GF-D8 (cell line): ENCODE measurements around the gene FAM193A.
"Not testable (repeated sequence)": the region's sequence is repeated elsewhere in the genome, so short reads cannot be mapped to it uniquely, and the experiment has no call there.

Experiments
- DNase-seq: peaks from one replicate; lab custom pipeline; 2025; lab: John Stamatoyannopoulos, UW

The FAM193A gene

DNA sequence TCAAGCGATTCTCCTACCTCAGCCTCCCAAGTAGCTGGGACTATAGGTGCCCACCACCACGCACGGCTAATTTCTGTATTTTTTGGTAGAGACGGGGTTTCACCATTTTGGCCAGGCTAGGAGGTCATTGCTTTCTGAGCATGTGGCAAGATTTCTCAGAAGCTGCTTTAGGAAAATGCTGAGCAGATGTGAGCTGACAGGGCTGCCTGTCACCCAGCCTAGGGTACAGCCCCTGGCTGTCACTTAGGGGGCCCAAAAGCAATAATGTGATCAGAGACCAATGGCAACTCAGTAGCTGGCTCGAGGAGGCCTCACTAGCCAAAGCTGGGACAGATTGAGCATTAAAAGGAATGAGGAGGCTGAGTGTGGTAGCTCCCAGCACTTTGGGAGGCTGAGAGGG, 154.9 kb downstream of the FAM193A start:
- no peak for DNase-seq

DNA sequence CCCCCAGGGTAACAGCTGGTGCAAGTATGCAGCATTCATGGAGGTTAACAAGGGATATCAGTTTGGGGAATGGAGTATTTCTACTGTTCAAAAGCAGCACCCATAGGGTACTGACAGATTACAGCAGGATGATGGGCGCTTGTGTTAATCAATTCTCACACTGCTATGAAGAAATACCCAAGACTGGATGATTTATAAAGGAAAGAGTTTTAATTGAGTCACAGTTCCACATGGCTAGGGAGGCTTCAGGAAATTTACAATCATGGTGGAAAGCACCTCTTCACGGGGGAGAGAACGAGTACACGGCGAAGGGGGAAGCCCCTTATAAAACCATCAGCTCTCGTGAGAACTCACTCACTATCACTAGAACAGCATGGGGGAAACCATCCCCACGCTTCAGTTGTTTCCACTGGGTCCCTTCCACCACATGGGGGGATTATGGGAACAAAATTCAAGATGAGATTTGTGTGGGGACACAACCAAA, 155.5 kb downstream of the FAM193A start:
- DNase-seq = no peak

DNA sequence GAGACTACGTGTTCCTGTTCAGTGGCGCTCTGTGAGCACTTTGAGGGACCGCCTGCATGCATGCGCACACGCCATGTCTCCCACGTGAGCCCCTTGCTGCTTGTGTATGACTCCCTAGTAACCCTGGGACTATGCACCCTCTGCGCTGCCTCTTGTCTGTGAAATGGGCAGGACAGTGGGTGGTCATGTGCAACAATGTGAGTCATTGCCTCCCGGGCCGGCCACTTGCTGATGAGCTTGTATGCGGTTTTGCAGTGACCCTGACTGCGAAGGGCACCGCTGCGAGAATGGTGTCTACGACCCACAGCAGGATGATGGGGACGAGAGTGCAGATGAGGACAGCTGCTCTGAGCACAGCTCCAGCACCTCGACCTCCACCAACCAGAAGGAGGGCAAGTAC, 158.2 kb downstream of the FAM193A start:
- no peak for DNase-seq

DNA sequence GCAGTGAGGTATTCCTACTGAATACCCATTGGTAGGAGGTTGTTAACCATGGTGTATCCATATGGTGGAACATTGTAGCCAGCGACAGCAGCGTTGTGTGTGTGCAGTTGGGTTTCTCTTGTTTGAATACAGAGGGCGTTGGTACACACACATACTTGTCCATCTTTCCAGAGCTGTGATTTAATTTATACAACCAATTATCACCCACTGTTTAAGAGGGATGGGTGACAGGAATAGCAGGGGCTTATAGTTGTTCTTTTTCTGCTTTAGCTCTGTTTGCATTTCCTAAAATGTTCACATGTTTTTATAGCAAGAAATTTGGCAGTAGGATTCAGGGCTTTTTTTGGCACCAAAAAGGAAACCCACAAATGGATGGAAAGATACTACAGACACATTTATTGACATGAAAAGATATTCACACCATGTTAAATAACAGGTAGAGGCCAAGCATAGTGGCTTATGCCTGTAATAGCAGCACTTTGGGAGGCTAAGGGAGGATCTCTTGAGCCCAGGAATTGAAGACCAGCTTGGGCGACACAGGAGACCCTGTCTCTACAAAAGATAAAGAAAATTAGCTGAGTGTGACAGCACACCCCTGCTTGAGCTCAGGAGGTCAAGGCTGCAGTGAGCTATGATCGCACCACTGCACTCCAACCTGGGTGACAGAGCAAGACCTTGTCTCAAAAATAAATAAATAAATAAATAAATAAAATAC, 159.1 kb downstream of the FAM193A start:
- no peak for DNase-seq

DNA sequence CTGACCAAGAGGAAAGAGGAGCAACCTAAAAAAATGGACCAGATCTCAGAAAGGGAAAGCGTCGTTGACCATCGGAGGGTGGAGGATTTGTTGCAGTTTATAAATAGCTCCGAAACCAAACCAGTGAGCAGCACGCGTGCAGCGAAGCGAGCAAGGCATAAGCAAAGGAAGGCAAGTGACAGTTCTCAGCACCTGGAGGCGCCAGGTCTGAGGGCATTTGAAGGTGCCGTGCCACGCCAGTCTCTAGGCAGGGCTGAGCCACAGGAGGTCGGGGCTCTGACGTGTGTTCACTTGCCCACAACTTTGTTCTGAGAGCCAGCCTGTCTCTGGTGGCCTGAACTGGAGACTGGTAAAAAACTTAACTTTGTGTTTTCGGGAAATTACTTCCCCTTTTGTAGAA, 160.0 kb downstream of the FAM193A start:
- no peak for DNase-seq

DNA sequence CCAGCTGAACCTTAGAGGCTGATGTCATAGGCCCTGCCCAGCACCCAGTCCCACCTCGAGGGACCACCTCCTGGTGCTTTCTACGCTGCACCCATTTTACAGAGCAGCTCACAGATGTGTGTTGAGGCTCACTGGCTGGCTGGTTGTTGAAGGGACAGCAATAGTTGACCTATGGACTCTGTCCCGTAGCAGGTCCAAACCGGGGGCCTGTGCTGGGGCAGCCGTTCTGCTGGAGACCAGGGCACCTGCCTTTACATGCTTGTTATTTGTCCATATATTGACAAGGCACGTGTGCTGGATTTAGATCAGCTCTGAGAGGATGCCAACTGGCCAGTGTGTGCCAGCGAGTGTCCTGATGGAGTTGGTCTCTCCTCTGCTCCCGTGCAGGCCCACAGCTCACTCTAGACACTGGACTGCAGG, 161.6 kb downstream of the FAM193A start:
- no peak for DNase-seq

DNA sequence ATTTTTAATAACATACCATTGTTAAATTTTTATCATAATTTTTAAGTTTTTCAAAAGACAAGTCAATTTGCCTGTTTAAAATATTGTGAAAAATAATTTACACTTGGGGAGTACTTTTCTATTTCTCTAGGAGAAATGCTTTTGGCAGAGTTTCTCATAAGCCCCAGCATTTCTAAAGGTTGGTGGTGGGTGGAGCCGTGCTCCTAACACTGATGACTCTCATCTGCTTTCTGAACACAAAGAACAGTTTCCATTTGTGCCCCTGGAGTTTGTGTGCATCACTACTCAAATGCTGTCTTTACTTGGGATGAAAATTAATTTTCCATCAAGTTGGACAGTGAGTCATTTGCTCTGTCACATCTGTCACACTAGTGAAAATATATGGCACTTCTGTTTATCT, 162.1 kb downstream of the FAM193A start:
- no peak for DNase-seq

DNA sequence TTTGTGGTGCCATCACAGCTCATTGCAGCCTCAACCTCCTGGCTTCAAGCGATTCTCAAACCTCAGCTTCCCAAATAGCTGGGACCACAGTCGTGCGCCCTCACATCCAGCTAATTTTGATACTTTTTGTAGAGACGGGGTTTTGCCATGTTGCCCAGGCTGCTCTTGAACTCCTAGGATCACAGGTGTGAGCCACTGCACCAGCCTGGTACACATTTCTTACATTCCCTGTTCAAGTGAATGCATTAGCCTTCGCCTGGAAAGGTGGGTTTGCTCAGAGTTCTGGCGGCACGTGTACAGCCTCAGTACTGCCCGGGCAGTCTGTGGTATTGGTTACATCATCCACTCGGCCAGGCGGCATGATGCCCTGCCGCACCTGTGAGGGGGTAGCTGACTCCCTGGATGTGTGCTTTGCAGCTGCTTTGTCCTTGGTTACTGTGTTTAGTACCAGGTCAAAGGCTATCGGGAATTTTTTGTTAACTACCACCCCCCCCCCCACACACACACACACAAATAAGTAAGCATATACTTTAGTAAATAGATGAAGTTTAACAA, 162.6 kb downstream of the FAM193A start:
- no peak for DNase-seq

DNA sequence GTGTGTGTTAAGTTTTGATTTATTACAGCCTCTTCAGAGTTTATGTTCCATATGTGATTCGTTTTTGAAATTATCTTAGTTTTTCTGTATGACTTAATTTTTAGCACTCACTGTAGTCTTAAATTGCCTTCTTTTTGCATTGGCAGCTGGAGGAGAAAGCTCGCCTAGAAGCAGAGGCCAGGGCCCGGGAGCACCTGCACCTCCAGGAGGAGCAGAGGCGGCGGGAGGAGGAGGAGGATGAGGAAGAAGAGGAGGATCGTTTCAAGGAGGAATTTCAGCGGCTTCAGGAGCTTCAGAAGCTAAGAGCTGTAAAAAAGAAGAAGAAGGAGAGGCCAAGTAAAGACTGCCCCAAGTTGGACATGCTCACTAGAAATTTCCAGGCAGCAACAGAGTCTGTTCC, 163.1 kb downstream of the FAM193A start:
- DNase-seq = no peak

DNA sequence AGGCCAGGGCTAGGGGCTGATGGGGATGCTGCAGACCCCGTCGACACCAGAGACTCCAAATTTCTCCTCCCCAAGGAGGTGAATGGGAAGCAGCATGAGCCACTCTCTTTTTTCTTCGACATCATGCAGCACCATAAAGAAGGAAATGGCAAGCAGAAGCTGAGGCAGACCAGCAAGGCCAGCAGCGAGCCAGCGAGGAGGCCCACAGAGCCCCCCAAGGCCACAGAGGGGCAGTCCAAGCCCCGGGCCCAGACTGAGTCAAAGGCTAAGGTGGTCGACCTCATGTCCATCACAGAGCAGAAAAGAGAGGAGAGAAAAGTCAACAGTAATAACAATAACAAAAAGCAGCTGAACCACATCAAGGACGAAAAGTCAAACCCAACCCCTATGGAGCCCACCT, 163.6 kb downstream of the FAM193A start:
- no peak for DNase-seq

DNA sequence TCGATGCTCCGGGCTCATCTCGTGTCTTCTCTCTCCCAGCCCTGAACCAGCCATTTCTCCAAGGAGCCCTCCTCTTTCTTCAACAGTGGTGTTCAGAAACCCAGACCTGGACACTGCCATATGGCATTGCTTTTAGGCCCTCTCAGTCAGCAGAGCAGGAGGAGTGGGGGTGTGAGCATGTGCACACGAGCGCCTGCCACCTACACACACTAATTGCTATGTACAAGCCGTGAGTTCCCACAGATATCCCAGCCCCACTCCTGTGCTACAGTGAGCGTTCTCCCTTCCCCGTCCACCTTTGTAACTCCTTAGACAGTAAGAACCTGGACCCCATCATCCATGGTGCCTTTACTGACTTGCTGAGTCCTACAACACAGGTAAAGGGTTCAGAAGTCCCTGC, 165.9 kb downstream of the FAM193A start:
- no peak for DNase-seq

DNA sequence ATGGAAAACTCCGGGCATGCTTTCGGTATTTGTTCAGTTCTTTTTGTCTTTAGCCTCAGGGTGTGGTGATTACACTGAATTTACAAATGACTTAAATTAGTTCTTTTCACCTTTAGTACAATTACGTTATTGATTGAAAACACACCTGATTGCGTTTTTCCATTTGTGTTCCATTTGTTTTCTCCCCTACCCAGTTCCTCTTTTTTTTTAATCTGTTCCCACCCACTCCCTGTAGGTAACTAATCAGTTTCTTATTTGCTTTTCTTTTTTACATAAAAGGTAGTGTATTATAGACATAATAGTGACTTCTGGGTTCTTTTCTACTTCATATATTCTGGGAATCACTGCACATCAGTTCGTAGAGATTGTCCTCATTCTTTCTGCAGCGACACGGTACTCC, 166.3 kb downstream of the FAM193A start:
- no peak for DNase-seq

DNA sequence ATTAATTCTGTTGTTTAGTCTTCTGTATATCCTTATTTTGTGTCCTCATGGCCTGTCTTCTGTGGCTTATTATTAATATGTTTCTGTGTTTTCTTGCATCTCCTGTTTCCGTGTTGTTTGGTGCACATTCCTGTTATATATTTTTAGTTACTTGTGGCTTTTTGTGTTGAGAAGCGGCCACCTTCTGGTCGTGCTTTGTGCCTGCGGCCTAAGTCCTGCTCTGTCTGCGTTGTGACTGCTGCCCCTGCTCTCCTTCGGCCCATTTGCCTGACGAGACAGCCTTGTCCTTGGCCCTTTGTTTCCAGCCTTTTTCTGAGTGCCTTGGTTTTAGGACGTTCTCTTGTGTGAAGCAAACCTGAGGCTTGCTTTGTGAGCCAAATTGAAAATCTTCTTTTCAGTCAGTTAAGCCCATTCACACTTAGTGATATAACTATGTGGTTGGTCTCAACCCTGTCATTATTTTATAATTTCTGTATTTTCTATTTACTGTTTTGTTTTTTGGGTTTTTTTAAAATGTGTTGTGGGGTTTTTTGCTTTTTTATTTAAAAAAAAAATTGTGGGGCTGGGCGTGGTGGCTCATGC, 175.9 kb downstream of the FAM193A start:
- DNase-seq = no peak

DNA sequence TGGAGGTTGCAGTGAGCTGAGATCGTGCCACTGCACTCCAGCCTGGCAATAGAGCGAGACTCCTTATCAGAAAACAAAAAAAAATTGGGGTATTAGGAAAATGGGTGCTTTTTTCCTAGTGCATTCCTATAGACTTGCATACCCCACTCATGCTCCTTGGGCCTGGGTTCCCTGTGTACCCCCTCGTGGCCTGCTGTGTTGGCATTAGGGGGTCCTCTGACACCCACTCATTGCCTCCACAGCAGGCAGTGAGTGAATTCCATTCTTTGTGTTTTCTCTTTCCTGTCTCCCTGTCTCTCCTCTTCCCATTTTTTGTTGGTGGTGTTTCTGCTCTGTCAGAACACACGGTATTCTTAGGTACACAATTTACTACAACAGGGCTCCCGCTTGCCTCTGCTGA, 176.9 kb downstream of the FAM193A start:
- no peak for DNase-seq

DNA sequence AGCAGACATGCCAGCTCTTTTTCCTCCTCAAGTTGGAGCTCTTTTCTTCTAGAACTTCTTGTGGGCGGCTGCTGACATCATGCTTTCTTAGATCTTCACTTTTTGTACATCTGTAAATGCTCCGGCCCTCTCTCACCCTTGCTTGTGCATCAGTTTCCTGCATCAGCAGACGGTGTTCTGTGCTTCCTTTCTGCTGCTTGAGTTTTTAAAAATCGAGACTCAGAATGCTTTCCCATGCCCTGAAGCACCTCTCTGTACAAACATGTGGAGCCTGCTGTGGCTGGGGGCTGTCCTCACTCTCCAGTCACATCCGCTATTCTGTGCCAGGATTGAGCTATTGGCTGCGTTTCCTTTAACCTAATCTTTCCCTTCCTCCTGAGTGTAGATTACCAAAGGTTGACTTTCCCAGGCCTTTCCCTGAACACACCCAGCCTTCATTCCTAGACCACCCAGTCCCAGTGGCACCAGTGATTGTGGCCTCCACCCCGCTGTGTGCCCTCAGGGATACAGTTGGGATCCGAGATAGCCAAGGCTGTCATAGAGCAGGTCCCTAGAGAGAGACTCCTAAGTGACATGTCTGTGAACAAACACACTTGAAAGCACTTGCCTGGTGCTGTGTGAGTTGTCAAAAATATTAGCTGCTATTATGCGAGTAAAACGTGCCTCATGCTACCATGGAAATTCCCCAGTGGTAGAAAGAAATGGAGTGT, 177.8 kb downstream of the FAM193A start:
- no peak for DNase-seq

DNA sequence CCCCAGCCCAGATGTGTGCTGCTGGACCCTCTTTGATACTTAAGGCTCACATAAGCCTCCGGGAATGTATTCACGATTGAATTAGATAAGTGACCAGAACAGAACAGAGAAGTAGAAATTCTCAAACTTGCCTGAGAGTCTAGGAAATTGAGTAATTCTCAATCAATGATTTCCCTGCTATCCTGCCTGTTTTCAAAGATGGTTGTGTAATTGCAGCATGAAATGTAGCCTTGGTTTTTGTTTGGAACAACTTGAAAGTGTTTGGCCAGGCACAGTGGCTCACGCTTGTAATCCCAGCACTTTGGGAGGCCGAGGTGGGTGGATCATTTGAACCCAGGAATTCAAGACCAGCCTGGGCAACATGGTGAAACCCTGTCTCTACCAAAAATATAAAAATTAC, 178.5 kb downstream of the FAM193A start:
- no peak for DNase-seq

DNA sequence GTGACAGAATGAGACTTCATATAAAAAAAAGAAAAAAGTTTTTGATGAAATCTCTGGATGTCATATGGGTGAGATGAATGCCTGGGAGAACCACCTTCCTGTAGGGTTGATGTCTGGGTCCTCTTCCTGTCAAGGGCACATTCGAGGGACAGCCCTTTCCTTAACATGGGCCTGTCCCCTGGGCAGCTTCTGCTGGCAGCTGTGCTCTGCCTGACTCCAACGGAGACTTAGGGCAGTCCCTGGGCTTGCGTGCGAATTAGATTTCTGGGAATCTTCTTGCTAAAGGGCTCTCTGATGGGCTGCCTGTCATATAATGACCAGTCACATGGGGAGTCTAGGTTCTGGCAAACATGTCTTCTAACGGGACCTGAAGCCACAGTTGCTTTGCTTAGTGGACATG, 179.0 kb downstream of the FAM193A start:
- no peak for DNase-seq

DNA sequence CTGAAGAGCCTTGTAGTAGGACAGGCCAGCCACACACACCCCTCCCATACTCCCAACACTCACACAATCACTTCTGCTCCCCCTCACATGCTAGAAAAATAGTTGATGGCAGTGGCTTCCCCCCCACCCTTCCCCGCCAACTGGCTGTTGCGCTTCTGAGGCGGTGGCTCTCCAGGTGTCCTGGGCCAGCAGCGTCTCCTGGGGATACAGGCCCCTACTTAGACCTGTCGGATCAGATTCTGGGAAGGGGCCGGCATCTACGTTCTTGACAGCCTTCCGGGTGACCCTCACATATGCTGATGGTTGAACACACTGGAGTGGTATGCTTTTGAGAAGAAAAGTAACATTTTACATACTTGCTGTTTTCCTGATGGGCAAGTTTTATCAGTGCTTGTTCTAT, 179.8 kb downstream of the FAM193A start:
- no peak for DNase-seq

DNA sequence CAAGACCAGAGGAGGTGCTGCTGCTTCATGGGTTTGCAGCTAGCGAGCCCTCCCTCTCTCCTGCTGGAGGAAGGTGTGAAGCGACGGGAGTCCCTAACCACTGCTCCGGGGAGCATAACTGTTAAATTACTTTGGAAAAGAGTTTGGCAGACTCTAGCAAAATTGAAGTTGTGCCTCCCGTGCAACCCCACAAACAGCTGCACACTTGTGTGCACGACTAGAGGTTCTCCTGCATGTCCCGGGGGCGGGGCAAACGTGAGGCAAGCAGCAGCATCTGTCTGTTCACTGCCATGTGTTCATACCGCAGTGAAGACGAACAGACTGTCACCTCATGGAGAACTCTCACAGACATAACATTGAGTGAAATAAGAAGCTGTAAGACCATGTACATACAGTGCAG, 185.1 kb downstream of the FAM193A start:
- DNase-seq = no peak

DNA sequence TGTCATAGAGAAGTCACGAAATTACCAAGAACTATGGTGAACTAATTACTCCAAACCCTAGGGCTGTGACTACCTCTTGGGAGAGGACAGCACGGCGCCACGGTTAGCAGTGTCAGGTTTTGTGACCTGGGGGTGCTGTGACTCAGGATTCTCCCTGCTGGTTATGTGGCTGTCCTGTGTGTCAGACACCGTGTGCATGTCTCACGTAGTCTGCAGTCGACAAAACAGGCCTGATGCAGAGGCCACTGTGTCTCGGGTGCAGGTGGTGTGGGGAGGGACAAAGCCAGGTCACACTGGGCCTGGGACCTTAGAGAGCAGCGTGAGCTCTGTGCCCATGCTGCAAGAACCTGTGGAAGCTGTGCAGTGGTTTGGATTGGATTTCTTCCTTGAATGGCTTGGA, 185.6 kb downstream of the FAM193A start:
- no peak for DNase-seq

DNA sequence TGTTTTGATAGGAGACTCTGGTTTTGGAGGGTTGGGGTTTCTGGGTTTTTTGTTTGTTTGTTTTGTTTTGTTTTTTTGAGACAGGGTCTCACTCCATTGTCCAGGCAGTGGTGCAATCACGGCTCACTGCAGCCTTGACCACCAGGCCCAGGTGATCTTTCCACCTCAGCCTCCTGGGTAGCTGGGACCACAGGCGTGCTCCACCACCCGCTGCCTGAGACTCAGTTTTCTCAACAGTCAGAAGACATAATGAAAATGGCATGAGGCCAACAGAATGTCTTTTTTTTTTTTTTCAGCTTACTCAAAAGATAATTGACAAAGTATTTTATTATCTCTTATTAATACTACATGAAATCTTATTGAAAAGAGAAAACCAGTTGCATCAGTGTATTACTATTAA, 187.3 kb downstream of the FAM193A start:
- DNase-seq = no peak

DNA sequence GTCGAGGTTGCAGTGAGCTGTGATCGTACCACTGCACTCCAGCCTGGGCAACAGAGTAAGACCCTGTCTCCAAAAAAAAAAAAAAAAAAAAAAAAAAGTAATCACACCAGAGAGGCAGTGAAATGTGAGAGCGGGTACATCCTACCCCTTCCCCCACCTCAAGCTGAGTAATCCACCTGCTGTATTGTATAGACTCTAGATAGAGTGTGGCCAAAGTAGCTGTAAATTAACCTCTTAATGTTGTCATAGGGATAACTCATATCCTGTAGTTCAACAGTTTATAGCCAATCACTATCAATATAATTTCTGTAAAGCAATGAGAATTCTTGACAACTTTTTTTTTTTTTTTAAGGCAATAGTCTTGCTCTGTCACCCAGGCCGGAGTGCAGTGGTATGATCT, 188.9 kb downstream of the FAM193A start:
- no peak for DNase-seq

DNA sequence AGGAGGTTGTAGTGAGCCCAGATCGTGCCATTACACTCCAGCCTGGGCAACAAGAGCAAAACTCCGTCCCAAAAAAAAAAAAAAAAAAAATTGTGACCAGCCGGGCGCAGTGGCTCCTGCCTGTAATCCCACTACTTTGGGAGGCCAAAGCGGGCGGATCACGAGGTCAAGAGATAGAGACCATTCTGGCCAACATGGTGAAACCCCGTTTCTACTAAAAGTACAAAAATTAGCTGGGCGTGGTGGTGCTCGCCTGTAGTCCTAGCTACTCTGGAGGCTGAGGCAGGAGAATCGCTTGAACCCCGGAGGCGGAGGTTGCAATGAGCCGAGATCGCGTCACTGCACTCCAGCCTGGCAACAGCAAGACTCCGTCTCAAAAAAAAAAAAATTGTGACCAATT, 190.4 kb downstream of the FAM193A start:
- DNase-seq = not testable (repeated sequence)
